Stimulated activated CD8-positive, alpha-beta memory T cell treated with anti-CD3 and anti-CD28 coated beads, Interleukin-15, amount 100 ng/mL, for 24 hours (primary cell): ENCODE data around the gene PGLYRP4.
"Not testable (repeated sequence)": the region's sequence is repeated elsewhere in the genome, so short reads cannot be mapped to it uniquely, and the experiment has no call there.

ENCODE experiments used
- DNase-seq: peaks from one replicate; pipeline ENCODE4 v3.0.0-alpha.2; 2020; ENCODE audit warnings: low read depth

PGLYRP4 gene

GRCh38 chr1:153355445-153356071, 6.9 kb upstream of the PGLYRP4 start:
- peak; percentile 10 for DNase-seq

- DNase-seq = no peak
Measured at GRCh38 chr1:153354515-153355193, 6.0 kb upstream of the PGLYRP4 start.

- no peak for DNase-seq
Measured at GRCh38 chr1:153353226-153353947, 4.7 kb upstream of the PGLYRP4 start.

- peak; percentile 21 for DNase-seq
Measured at GRCh38 chr1:153352523-153352922, 3.9 kb upstream of the PGLYRP4 start.

GRCh38 chr1:153350321-153350957, 1.8 kb upstream of the PGLYRP4 start:
- DNase-seq = no peak

- DNase-seq = no peak
Measured at GRCh38 chr1:153349363-153350320, 1.0 kb upstream of the PGLYRP4 start.

GRCh38 chr1:153347856-153348255, 785 bp downstream of the PGLYRP4 start:
- no peak for DNase-seq

GRCh38 chr1:153347049-153347448, 1.6 kb downstream of the PGLYRP4 start:
- not testable (repeated sequence) for DNase-seq

- DNase-seq = no peak
Measured at GRCh38 chr1:153346077-153346723, 2.4 kb downstream of the PGLYRP4 start.

GRCh38 chr1:153345187-153346076, 3.2 kb downstream of the PGLYRP4 start:
- DNase-seq = no peak

GRCh38 chr1:153344718-153345025, 4.0 kb downstream of the PGLYRP4 start:
- DNase-seq = no peak

GRCh38 chr1:153343811-153344717, 4.6 kb downstream of the PGLYRP4 start:
- no peak for DNase-seq

GRCh38 chr1:153343040-153343681, 5.5 kb downstream of the PGLYRP4 start:
- DNase-seq = no peak

GRCh38 chr1:153342178-153342577, 6.5 kb downstream of the PGLYRP4 start:
- no peak for DNase-seq

GRCh38 chr1:153341431-153341934, 7.2 kb downstream of the PGLYRP4 start:
- DNase-seq = no peak

- no peak for DNase-seq
Measured at GRCh38 chr1:153340356-153340755, 8.3 kb downstream of the PGLYRP4 start.

GRCh38 chr1:153339802-153340201, 8.8 kb downstream of the PGLYRP4 start:
- DNase-seq = no peak
